NCI-H2107 (cell line): ENCODE results near the gene TMOD1.
"Not testable (repeated sequence)": the region's sequence is repeated elsewhere in the genome, so short reads cannot be mapped to it uniquely, and the experiment has no call there.

Experiments used
- DNase-seq: peaks from one replicate; lab custom pipeline; 2025; lab: John Stamatoyannopoulos, UW

TMOD1 gene

DNA sequence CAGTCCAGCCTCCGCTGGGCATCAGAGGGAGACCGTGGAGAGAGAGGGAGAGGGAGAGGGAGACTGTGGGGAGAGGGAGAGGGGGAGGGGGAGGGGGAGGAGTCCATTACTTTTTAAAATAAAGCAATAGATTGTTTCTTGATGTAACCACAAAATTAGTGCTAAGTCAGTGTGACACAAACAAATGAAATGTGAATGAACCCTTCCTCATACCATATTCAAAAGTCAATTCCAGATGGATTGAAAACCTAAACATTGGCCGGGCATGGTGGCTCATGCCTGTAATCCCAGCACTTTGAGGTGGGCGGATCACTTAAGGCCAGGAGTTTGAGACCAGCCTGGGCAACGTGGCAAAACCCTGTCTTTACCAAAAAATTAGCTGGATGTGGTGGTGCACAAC is 2.6 kb upstream of the TMOD1 start:
- DNase-seq: not testable (repeated sequence)

DNA sequence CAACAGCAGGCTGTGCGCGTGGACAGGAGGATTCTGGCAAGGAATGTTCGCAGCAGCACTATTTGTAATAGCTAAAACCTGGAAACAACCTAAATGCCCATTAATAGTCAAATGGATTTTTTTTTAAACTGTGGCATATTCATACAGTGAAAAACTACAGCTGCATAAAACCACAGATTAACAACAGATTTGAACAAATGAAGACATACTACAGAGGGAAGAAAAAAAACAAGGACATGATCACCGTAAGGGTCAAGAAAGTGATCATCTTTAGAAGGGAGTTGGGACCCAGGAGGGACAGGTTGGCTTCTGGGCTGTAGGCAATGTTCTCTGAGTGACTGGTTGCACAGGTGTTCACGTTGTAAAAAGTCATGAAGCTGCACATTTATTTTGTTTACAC is 1.2 kb upstream of the TMOD1 start:
- DNase-seq: no peak

DNA sequence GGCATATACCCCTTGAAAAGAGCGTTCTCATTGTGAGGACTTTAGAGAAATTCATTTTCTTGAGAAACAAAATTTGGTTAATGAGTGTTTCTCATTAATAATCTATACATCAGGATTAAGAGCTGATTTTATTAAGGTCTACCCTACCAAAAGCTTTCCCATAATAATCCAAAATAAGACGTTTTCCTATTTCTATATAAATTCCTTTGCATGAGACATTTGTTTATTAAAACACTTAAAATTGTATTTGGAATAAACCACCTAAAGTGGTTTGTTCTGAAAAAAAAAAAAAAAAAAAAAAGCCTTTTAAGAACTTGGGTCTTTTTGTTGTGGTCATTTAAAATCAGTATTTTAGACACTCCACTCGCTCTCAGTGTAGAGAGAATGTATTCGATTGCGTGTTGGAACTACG is 695 bp upstream of the TMOD1 start:
- no peak for DNase-seq

DNA sequence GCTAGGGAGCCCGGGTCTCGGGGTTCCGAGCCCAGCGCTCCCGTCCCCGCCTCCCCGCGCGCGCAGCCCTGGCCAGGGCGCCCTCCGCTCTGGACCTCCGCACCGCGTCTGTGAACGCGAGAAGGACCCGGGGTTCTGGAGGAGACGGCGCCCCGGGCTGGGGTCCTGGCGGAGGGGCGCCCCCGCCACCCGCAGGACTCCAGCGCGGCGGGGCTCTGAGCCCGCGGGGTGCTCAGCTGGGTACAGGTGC is 431 bp downstream of the TMOD1 start:
- DNase-seq: no peak

DNA sequence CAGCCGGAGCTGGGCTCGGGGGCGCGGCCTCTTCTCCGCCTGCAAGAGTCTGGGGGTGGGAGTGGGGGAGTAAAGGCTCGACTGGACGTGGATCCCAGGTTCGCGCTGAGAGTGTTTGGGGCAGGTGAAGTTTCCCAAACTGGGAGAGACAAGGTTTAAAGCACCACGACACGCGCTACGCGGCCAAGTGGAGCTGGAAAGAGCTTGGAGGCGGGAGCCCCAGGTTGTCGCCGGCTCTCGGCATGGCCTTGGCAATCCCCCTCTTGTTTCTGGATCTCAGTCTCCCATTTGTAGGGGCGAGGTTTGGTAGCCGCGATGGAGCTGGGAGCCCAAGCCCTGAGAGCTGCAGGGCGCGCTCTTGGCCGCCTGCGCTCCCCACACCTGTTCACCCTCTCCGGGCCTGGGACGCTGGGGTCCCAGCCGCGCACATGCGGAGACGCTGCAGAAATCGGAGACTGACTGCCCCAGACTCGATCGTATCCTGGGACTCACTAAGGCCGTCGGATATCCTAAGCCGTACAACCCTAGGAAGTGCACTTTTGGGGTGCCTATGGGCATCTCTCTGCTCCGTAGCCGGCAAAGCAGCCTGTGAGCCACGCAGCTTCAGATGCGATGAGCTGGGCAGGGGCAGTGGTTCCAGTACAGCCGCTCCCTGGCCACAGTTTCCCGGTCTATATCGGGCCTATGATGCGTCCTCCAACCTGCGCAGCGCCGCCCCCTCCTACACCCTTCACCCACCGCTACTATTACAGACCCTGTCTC is 937 bp downstream of the TMOD1 start:
- DNase-seq: no peak

DNA sequence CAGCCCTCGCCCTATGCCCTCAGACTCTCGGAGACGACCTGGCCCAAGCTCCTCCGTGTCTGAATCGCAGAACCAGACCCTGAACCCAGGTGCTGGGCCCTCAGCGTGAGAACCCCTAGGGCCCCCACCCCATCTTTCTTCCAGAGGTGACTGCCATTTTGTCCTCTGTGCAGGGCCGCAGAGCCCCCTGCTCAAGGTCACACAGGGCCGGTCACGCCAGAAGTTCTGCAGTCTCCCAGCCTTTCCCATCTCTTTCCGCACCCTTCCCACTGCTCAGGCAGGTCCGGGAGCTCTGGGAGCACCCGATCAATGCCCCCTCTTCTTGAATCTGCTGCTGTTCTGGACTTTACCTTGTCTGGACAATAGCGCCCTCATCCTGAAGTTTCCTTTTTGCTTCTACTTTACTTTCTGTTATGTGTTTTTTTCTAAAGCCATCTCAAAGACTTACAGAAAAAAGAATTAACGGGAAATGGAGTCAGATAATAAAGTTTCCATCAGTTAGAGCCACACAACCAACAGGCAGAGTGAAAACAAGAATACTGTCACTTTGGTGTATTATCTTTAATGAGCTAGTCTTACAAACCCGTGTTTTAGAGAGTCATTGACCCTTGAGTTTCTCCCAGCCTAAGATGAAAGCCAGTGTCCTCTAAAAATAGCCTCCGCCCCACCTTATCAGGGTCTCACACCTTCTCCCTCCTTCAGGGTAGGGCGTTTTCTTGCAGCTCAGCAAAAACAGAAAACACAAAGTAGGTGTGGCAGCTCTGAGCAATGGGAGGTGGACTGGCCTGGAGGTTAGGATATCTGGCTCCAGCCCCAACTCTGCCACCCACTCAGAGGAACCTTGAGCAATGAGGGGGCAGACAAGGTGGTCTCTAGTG is 1.8 kb downstream of the TMOD1 start:
- no peak for DNase-seq

DNA sequence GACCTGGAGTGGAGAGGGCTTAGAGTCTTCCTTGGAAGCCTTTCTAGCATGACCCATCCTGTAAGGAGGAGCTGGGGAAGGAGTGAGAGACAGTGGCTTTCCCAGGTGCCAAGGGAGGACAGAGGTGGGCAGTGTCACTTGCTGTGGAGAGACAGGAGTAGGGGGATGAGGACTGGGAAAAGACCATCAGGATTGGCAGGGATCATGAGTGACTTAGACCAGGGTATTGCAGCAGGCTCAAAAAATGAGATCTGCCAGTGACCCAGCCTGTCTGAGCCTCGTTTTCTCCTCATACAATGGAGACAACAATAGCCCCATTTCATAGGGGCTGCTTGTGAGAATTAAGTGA is 2.4 kb downstream of the TMOD1 start:
- DNase-seq: no peak

DNA sequence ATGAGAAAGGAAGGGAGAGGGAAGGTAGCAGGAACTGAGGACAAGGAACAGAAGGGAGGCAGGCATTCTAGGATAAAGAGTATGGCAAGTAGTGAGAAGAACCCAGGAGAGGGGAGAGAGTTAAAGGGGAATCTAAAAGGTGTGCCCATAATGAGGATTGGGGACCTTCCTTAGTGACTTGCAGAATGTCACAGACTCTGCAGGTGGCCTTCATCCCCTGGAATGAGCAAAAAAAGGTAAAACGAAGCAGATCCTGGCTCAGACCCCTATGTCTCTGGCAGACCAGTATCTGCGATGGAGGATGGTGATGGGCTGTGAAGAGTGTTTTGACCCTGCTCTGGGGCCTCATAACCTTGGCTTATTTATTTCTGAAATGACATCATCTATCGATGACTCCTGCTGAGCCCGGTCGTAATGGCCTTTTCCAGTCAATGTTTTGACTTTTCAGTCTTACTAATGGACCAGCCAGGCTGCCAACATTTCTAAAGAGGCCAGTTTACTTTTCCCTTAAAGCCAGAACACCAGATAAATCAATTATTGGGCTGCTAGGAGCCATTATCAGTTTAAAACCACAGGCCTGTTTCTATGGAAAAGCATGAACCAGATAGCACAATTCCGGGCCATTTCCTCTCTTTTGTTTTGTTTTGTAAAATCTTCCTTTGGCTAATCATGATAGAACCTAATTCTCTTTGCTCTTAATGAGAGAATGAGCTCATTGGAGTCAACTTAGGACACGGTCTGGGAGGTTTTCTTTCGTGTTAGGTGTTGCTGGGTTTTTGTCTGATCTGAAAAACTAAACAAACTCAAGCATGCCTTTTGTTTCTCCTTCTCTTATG is 3.1 kb downstream of the TMOD1 start:
- no peak for DNase-seq

DNA sequence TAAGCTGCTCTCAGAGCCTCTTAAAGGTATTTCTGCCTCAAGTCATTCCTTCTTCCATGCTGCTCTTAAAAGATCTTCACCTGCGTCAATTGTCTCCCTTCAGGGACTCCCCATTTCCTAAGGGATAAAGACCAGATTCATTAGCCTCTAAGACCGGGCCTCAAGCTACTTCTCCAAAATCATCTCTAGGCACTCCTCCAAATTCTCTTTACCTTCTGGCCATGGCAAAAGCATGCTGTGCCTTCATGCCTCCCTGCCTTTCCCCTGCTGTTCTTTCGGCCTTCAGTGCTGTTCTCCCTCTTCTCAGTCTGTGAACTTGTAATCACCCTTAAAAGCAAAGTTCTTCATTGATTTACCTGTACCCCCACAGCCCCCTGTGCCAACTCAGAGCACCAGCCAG is 4.4 kb downstream of the TMOD1 start:
- no peak for DNase-seq

DNA sequence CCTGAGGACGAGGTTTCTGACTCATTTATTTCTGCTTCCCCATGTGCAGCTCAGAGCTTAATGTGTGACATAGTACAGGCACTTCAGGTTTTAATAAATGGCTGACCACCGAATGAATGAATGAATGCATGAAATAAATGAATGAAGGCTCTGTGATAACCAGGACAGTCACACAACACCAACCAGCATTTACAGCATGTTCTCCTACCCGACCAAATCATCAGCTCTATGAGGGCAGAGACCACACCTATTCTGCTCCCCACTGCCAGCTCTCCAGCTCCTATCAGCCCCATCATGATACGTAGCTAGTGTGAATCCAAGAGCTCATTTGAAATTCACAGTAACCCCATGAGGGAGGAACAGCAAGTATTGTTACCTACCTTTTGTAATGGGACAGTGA is 4.8 kb downstream of the TMOD1 start:
- DNase-seq: no peak

DNA sequence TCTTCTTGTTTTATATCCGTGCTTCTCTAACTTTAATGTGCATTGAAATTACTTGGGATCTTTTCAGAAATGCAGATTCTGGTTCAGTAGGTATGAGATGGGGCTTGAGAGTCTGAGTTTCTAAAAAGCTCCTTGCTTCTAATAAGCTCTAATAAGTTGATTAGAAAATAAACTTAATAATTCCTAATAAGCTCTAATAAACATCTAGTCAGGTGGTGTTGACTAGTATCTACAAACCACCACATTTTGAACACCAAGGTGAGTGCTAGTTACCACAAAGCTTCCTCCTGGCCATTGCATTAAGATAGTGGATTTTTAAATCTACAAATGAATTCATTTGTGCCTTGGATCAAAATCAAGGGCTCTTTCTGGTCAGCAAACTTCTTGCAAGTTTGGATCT is 5.3 kb downstream of the TMOD1 start:
- DNase-seq: no peak

DNA sequence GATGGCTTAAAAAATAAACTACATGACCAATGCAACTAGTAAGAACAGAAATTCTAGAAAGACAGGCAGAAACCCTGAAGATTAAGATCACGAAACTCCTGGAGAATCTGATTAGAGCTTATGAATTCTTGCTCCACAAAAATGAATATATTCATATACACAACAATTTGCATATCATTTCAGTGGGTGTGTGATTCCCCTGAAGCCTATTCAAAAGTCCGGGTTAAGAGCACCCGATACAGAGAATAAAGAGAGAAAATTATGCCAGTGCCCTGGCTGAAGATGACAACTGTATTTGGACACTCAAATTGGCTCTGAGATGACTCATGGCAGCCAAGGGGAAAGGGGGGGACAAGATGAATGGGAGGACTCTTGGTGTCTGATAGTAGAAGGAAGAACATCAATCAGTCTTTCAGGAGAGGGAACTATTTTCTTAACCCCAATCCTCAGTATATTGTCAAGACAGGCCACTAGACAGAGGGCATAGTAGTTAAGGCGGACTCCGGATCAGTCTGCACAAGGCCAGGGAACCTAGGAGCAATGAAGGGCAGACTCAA is 6.0 kb downstream of the TMOD1 start:
- no peak for DNase-seq

DNA sequence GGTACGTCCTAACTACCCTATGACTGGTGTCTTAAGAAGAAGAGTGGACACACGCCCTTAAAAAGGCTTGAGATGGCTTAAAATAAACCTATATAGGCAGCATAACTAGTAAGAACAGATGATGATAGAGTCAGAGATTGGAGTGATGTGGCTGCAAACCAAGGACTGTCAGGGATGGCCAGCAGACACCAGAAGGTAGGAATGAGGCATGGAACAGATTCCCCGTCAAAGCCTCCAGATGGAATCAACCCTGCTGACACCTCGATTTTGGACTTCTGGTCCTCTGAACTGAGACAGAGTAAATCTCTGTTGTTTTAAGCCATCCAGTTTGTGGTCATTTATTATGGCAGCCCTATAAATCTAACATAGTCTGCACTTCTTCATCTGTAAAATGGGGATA is 7.4 kb downstream of the TMOD1 start:
- DNase-seq: no peak

DNA sequence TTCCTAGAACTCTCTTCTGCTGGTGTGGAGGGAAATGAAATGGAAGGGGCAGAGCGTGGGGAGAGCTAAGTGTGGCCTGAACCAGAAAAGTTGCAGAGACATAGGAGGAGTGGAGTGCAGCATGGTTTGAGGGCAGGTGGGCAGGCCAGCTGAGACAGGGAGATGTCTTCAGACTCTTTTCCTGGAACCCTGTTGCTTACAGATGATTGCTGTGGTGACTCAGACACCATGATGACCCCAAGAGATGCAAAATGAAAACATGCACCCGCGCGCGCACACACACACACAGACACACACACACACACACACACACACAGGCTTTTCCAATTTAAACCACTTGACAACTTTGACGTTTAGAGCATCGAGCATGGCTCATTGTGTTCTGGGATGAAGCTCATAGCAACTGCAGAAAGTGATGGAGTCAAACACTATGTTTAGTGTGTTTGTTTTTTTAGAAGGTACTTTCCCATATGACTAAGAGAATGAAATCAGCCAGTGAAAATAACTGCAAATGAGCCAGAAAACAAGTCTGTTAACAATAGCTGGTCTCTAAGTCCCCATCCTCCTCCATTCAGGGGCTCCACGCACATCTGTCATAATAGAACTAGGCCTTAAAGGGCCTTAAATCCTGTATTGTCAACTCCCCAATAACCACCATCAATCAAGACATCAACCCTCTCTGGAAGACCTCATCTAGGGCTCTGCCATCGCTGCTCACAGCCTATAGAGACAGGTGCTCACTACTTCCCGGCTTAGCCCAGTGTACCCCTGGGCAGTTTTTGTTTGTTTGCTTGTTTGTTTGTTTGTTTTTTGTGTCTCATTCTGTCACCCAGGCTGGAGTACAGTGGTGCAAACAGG is 9.6 kb downstream of the TMOD1 start:
- no peak for DNase-seq

DNA sequence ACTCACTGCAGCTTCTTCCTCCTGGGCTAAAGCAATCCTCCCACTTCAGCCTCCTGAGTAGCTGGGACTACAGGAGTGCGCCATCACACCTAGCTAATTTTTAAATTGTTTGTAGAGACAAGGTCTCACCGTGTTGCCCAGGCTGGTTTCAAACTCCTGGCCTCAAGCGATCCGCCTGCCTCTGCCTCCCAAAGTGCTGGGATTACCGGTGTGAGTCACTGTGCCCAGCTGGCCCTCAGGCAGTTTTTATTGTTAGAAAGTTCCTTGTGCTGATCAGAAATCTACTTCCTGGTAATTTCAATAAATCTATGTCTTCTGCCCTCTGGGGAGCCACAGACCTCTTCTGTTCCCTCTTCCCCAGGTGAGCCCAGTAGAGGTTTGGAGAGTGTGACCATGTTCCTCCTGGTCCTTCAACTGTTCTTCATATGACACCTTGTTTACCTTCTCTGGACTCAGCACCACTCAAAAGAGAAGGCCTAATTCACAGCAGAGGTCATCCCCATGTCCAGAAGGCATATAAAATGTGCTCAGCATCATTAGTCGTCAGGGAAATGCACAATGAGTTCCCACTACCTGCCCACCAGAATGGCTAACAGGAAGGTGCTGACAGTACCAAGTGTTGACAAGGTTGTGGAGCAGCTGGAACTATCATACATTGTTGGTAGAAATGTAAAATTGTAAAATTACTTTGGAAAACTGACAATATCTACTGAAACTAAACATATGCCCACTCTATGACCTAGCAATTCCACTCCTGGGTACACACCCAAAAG is 10.4 kb downstream of the TMOD1 start:
- no peak for DNase-seq

DNA sequence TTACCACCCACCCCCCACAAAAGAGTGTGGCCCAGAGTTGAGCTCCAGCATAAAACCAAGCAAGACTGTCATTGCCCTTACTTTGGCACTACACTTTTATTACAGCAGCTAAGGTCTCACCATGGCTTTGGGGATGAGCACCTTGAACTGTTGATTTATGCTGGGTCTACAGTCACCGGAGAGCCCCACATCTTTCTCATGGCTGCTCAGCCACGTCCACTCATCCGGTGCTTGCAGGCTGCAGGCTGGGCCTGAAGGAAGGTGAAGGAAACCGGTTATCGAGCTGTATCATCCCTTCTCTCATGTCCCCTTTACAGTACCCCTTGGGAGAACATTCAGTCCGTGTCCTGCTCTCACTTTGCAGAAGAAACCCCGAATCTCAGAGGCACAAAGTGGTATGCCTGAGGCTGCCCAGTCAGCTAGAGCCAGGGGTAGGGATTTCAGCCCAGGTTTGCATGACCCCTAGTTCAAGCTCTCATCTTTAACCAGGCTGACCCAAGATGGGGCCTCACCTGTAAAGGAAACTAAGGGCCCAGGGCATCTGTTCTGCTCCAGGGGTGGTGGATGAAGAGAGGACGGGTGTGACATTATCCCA is 11.6 kb downstream of the TMOD1 start:
- no peak for DNase-seq

DNA sequence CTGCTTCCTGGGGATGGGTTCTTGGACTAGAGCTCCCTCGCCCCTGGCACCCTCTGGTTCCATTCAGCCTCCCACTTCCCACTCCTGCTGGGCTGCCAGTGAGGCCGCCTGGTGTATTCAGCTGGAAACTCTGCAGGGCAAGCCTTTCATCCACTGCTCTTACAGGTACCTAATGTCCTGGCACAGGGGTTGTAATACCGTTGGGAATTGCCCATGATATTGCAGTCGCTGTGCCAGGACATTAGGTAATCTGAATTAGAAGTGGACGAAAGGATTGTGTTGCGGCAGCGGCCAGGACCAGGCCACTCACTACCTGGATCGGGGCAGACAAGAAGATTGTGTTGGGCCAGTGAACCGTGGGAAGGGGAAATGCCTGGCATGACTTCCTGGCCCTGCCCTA is 13.1 kb downstream of the TMOD1 start:
- DNase-seq: no peak

DNA sequence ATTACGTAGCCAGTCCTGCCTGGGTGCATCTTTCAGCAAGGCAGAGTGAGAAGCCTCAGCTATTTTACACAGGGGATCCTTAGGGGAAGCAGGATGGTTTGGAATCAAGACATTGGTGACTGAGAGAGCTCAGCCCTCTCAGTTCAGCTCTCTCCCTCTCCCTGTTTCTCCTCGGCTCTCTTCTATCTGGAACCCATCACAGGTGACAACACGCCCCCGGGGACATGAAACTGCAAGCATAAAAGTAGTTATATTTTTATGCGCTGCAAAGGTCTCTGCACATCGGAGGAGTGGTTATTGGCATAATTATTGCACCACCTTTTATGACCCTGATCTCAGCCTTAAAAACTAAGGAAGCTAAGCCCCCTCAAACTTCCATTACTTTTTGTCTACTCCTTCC is 14.2 kb downstream of the TMOD1 start:
- no peak for DNase-seq

DNA sequence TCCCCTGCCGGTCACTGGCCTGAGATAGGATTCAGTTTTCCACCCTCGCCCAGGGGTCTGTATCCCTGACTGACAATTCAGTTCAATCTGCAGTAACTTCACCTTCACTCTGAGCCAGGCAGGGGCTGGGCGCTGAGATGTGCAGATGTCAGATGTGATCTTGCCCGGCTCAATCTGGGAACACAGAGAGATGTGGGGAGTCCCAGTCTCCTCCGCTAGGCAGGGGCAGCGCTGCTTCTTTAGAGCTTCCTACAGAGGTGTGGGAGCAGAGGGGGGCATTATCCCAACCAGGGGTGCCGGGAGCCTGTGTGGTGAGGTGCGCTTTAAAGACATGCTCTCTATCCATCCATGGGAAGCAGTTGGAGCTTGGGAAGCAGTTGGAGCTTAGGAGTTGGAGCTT is 14.6 kb downstream of the TMOD1 start:
- DNase-seq: no peak

DNA sequence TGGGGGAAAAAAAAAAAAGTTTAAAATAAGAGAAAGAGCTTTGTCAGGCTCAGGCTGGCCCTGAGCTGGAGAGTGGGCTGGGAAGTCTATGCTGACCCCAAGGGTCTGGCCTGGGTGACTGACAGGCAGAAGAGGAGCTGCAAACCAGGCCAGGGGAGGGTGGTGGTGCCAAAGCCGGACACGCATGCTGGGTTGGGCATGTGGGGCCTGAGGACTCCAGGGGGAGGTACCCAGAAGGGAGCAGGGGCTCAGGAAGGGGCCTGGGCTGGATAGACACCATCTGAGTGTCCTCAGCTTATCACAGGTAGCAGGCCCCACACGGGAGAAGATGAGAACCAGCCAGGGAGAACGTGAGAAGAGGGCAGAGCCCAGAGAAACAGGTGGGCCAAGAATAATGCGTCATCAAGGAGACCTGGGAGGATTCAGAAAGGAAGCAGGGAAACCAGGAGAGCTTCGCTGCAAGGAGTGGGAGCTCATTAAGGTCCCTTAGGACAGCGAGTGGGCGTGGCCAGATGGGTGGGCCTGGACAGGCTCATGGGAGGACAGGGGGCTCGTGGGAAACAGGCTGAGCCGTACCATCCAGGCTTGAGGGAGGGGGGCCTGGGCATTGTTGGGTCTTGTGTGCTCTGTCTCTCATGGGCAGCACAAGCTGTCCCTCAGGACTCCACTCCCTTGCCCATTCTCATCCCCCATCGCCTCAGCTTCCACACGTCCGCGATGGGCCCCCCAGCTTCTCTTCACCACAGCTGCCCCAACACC is 16.0 kb downstream of the TMOD1 start:
- no peak for DNase-seq
